Measurements from ENCODE around the gene PIK3CA.

PIK3CA gene

GRCh38 chr3:179158336-179159039 is 10.3 kb downstream of the PIK3CA start:
- DNase-seq, result no peak

GRCh38 chr3:179163503-179163902 is 15.3 kb downstream of the PIK3CA start:
- DNase-seq, result no peak

GRCh38 chr3:179164857-179165256 is 16.7 kb downstream of the PIK3CA start:
- DNase-seq, result no peak

- DNase-seq, result no peak
Measured at GRCh38 chr3:179166561-179167201, 18.5 kb downstream of the PIK3CA start.

- DNase-seq, result no peak
Measured at GRCh38 chr3:179168918-179169317, 20.8 kb downstream of the PIK3CA start.

GRCh38 chr3:179172546-179172945 is 24.4 kb downstream of the PIK3CA start:
- no peak for DNase-seq

- no peak for DNase-seq
Measured at GRCh38 chr3:179174316-179174715, 26.2 kb downstream of the PIK3CA start.

- no peak for DNase-seq
Measured at GRCh38 chr3:179174898-179175297, 26.7 kb downstream of the PIK3CA start.

GRCh38 chr3:179175358-179175757 is 27.2 kb downstream of the PIK3CA start:
- no peak for DNase-seq

GRCh38 chr3:179177611-179178010 is 29.5 kb downstream of the PIK3CA start:
- no peak for DNase-seq

- DNase-seq, result no peak
Measured at GRCh38 chr3:179179256-179179655, 31.1 kb downstream of the PIK3CA start.

GRCh38 chr3:179179979-179180759 is 32.0 kb downstream of the PIK3CA start:
- DNase-seq, result no peak

- no peak for DNase-seq
Measured at GRCh38 chr3:179181021-179181472, 32.9 kb downstream of the PIK3CA start.

- no peak for DNase-seq
Measured at GRCh38 chr3:179181993-179182551, 33.9 kb downstream of the PIK3CA start.

GRCh38 chr3:179182902-179183301 is 34.7 kb downstream of the PIK3CA start:
- no peak for DNase-seq

GRCh38 chr3:179184826-179185225 is 36.7 kb downstream of the PIK3CA start:
- DNase-seq, result no peak

- no peak for DNase-seq
Measured at GRCh38 chr3:179186426-179186825, 38.3 kb downstream of the PIK3CA start.

GRCh38 chr3:179189759-179190158 is 41.6 kb downstream of the PIK3CA start:
- peak; percentile 2 to 12 for DNase-seq

GRCh38 chr3:179190581-179190980 is 42.4 kb downstream of the PIK3CA start:
- no peak for DNase-seq

GRCh38 chr3:179192542-179192941 is 44.4 kb downstream of the PIK3CA start:
- DNase-seq, result no peak

- no peak for DNase-seq
Measured at GRCh38 chr3:179194931-179195330, 46.8 kb downstream of the PIK3CA start.

GRCh38 chr3:179196098-179196497 is 47.9 kb downstream of the PIK3CA start:
- DNase-seq, result no peak

- no peak for DNase-seq
Measured at GRCh38 chr3:179196700-179197099, 48.5 kb downstream of the PIK3CA start.

All from NCI-H524 (cell line).